Body of pancreas (tissue), 4 donors: ENCODE measurements around the gene ZPR1.

Experiments
- CTCF ChIP-seq, 7 experiments: fragments of 450-650 bp in 4 of 7; fragments of 200-600 bp in 3 of 7; sonication (generic) in 3 of 7; IDR thresholded peaks; one replicate each; pipeline ENCODE4 v1.5.1; 2016 to 2019; ENCODE audit warnings: antibody characterized with exemption in 7 of 7
- POLR2A ChIP-seq, 3 donors: fragments of 450-650 bp; IDR thresholded peaks; one replicate each; pipeline ENCODE4 v1.6.1; 2016; ENCODE audit warnings: antibody characterized with exemption in 3 of 3, mild to moderate bottlenecking in 2 of 3

- TF ChIP-seq CTCF (IDR thresholded peaks at IDR 0.05) (no peak), POLR2A (IDR thresholded peaks at IDR 0.05) (no peak)
Measured at GRCh38 chr11:116794851-116795250, 7.0 kb upstream of the ZPR1 start.
